Camera-type eye (tissue), 1 donor: ENCODE data around the gene GIPC3. TPM values are rescaled to one million over a fixed set of nuclear protein-coding genes. Genes with fewer than 3 reads are reported as not detected.

Experiments used
- total RNA-seq: library from RNA; depleted of rRNA; stranded (reverse); fragments of >200 nt; gene quantifications from one replicate; pipeline ENCODE4 v1.2.3, GENCODE V29; 2014

Gene GIPC3
- total RNA-seq: 0.60 TPM

DNA sequence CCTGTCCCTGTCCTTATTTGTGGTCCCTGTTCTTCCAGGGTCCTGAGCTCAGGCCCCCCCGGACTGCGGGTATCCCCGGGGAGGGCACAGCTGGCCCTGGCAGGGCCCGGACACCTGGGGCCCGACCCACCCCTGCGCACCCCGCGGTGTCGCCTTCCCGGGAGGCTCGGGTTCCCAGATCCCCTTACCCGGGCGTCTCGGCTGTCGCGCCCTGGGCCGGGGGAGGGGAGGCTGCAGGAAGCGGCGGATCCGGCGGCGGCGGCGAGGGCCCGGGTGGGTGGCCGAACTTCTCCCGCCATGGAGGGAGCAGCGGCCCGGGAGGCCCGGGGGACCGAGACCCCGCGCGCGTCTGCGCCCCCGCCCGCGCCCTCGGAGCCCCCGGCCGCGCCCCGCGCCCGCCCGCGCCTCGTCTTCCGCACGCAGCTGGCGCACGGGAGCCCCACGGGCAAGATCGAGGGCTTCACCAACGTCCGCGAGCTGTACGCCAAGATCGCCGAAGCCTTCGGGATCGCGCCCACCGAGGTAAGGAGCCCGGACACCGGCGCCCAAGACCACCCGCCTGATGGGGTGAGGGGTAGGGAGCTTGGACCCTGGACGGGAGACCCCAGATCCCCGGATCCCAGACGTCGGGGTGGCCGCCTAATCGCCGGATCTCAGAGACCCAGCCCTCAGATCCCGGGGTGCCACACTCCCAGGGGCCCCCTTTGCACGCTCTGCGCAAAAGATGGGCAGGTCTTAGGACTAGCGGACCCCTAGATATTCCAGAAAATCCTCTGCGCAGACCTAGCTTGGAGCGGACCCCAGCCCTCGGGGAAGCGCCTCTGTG, at the start of gene GIPC3:
TSS of gene GIPC3 (plus strand) at position 178 of the 826 bp plus-strand sequence. CDS start at position 298, 120 bp downstream.

GRCh38 chr19:3538965-3539755, 46.1 kb upstream of the GIPC3 start, which contains the start of gene TEKTIP1:
TSS of gene TEKTIP1 (plus strand) at chr19:3539174. CDS start at chr19:3539178, 4 bp downstream.

DNA sequence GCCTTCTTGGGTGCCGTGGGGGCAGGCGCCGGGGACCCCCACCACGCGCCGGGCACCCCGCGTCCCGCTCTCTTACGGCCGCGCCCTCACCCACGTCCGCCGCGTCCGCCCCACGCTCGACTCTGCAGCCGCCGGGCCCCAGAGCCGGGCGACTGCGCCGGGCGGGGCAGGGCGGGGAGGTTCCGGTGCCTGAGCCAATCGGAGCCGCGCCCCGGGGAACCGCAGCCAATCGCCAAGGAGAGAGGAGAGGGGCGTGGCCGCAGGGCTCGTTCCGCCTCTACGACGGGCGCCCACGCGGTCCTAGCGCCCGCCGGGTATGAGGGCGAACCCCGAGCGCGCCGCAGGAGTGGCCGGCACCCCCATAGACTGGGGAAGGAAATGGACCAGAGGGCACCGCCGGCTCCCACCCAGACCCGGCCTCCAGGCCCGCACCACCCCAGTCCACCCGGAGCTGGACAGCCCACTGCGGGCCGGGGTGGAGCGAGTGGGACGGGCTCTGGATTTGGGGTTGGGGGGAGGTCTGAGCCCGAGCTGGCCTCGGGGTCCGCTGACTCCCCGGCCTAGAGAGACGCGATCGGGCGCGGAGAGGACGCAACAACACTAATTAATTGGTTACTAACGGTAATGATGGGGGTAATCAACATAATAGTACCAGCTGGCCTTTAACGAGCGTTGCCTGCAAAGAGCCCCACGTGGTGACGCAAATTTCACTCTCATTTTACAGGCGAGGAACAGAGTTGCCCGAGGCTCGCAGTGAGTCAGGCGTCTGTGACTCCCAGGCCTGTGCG, 27.6 kb upstream of the GIPC3 start, which contains the start of gene MFSD12:
TSS of gene MFSD12 (minus strand) at position 126 of the 788 bp plus-strand sequence. CDS start 183 bp downstream, outside the sequence.

DNA sequence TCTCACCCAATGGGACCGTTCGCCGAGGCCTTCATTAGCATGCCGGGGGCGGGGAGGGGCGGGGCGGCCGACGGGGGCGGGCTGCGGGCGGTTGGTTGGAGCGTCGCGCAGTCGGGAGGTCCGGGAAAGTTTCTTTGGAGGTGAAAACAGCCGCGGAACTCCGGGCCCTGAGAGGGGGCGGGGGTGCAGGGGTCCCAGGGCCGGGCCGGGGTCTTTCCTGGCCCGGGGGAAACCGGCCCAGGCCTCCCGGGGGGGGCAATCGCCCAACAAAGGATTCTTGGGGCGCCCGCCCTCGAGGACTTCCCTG, 12.5 kb upstream of the GIPC3 start, which contains the start of gene HMG20B:
TSS of gene HMG20B (plus strand) at position 90 of the 307 bp plus-strand sequence. CDS start 366 bp downstream, outside the sequence.

DNA sequence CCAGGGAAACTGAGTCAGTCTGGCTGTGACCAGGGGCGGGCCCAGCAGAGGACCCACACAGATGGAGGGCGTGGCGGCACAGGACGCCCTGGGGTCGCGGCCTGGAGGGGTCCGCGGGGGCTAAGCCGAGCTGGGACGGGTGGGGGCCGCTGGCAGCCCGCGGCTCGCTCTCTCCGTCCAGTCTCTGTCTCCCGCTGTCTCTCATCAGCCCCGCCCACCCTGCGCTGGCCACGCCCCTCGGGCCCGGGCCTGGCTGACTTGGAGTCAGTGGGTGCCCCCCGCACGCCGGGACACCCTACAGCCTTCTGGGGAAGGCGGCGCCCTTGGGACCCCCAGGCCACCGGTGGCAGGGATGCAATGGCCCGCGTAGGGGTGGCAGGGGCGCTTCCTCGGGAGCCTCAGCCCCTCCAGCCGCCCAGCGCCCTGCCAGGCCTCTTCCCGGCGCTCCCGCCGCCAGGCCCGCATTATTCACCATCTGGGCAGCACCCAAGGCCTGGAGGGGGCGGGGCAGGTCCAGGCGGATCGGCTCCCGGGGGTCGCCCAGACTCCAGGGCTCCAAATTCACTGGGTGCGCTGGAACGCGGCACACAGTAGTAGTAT, 21.5 kb downstream of the GIPC3 start, which contains the start of gene TBXA2R:
TSS of gene TBXA2R (minus strand) at position 186 of the 600 bp plus-strand sequence. CDS start 6,241 bp downstream, outside the sequence.

DNA sequence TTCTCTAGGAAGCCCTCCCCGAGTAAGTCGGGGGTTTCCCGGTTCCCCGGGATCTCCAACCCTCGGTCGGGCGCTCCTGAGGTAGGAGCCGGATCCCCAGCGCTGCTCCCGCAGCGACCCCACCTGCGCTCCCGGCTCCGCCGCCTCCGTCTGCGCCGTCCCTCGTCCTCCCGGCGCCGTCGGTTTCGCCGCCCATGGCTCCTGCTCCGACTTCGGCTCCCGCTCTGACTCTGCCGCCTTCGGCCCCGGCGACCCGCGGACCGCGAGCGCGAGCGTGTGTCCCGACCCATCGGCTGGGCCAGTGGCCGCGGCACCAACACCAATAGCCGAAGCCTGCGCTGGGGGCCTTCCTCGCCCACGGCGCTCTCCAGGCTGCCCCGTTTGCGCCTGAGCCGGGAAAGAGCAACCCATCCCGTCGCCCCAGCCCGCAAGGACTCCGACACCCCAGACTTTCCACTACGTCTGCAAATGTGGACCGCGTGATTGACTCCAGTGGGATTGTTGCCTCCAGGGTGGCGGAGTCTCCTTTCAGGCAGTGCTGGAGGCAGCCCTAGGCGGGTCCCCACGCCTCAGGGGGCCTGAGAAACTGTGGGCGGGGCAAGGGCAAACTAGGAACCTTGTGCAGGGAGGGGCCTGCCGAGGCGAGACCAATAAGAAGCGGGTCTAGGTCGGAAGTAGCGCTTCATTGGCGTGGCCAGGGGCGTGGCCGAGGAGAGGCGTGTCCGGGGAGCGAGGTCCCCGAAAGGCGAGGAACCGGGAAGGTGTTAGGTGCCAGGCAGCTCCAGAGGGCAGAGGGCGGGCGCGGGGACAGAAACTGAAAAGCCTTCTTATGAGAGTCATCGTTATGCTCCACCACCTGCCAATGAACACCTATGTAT, 41.4 kb downstream of the GIPC3 start, which contains the start of gene CACTIN:
TSS of gene CACTIN (minus strand) at position 318 of the 878 bp plus-strand sequence. CDS start at position 290, 28 bp downstream.

Other genes starting within 250 kb of the GIPC3 start
- gene NFIC, start 218.9 kb upstream of the GIPC3 start, total RNA-seq: 63.5 TPM
- 3.9 TPM for gene SMIM24, start 105.0 kb upstream of the GIPC3 start, total RNA-seq
- 6.5 TPM for gene SMIM44, start 102.0 kb upstream of the GIPC3 start, total RNA-seq
- 12.1 TPM for gene DOHH, start 84.8 kb upstream of the GIPC3 start, total RNA-seq
- gene FZR1, start 79.2 kb upstream of the GIPC3 start, total RNA-seq: 56.4 TPM
- not detected for gene TEKTIP1, start 46.3 kb upstream of the GIPC3 start, total RNA-seq
- 34.4 TPM for gene MFSD12, start 27.9 kb upstream of the GIPC3 start, total RNA-seq
- 60.3 TPM for gene HMG20B, start 12.5 kb upstream of the GIPC3 start, total RNA-seq
- 2.0 TPM for gene TBXA2R, start 21.4 kb downstream of the GIPC3 start, total RNA-seq
- 26.9 TPM for gene CACTIN, start 41.3 kb downstream of the GIPC3 start, total RNA-seq
- 57.6 TPM for gene PIP5K1C, start 115.0 kb downstream of the GIPC3 start, total RNA-seq
- 5.3 TPM for gene TJP3, start 122.9 kb downstream of the GIPC3 start, total RNA-seq
- gene APBA3, start 176.2 kb downstream of the GIPC3 start, total RNA-seq: 33.3 TPM
- gene MRPL54, start 177.2 kb downstream of the GIPC3 start, total RNA-seq: 36.6 TPM
- 136 TPM for gene RAX2, start 186.8 kb downstream of the GIPC3 start, total RNA-seq
- gene MATK, start 200.9 kb downstream of the GIPC3 start, total RNA-seq: 27.5 TPM